Right renal pelvis (tissue), 4 donors: ENCODE measurements around the gene CFAP119. TPM values are rescaled to one million over a fixed set of nuclear protein-coding genes. Genes with fewer than 3 reads are reported as not detected.

Experiments
- DNase-seq, 4 donors: peaks; one replicate each; pipeline ENCODE4 v3.0.0-alpha.2; 2013; ENCODE audit warnings: low read depth in 4 of 4, low spot score in 3 of 4, missing footprints in 1 of 4
- polyA plus RNA-seq, 4 donors: library from polyadenylated mRNA; unstranded; fragments of 120-200 nt; gene quantifications; one replicate each; pipeline ENCODE4 v1.2.1, GENCODE V29; 2013; ENCODE audit not compliant: insufficient read length in 4 of 4

Gene CFAP119
- polyA plus RNA-seq, 4 donors: 7.5 to 12.7 (median 7.7) TPM

- DNase-seq: no peak
Observed at GRCh38 chr16:30715750-30716445, 46.0 kb downstream of the CFAP119 start.

DNA sequence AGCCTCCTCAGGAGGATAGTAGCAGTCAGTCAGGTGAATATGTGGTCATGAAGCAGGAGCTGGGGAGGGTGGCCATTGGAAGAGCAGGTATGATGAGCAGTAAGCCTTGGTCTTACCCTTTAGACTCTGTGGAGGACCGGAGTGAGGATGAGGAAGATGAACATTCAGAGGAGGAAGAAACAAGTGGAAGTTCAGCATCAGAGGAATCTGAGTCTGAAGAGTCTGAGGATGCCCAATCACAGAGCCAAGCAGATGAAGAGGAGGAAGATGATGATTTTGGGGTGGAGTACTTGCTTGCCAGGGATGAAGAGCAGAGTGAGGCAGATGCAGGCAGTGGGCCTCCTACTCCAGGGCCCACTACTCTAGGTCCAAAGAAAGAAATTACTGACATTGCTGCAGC is 50.1 kb downstream of the CFAP119 start:
- no peak for DNase-seq

DNA sequence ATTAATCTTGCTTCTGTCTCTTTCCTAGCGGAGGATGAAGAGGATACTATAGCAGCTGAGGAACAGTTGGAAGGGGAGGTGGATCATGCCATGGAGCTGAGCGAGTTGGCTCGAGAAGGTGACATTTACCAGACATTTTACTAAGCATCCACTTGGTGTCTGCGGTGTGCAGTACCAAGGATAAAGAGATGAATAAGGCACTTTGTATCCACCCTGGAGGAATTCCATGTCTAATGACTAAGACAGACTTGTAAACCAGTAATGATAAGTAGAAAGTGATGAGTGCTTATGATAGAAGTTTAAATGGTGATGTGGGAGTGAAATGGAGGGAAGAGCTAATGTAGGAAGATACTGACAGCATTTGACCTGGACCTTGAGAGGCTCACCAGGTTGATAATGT is 50.9 kb downstream of the CFAP119 start:
- DNase-seq: no peak

Other genes with a start within 250 kb of the CFAP119 start
- gene ZNF768, start 235.5 kb downstream of the CFAP119 start, polyA plus RNA-seq: 10 to 100 TPM; 52.6 to 71.0 (median 54.3) TPM
- 10 to 100 TPM; 10.1 to 11.8 (median 11.1) TPM for gene ZNF747, start 227.2 kb downstream of the CFAP119 start, polyA plus RNA-seq
- 10 to 100 TPM; 11.3 to 14.8 (median 11.4) TPM for gene ZNF764, start 203.7 kb downstream of the CFAP119 start, polyA plus RNA-seq
- gene ZNF688, start 190.3 kb downstream of the CFAP119 start, polyA plus RNA-seq: 10 to 100 TPM; 10.4 to 14.4 (median 12.7) TPM
- 10 to 100 TPM; 17.8 to 21.7 (median 20.8) TPM for gene ZNF785, start 176.4 kb downstream of the CFAP119 start, polyA plus RNA-seq
- 10 to 100 TPM; 13.6 to 16.2 (median 15.0) TPM for gene ZNF689, start 151.7 kb downstream of the CFAP119 start, polyA plus RNA-seq
- gene PRR14, start 111.1 kb downstream of the CFAP119 start, polyA plus RNA-seq: 10 to 100 TPM; 39.8 to 50.0 (median 47.3) TPM
- gene FBRS, start 103.6 kb downstream of the CFAP119 start, polyA plus RNA-seq: 10 to 100 TPM; 52.0 to 70.5 (median 55.3) TPM
- gene SRCAP, start 62.9 kb downstream of the CFAP119 start, polyA plus RNA-seq: 10 to 100 TPM; 32.7 to 40.5 (median 35.9) TPM
- 10 to 100 TPM; 24.9 to 32.7 (median 29.5) TPM for gene PHKG2, start 13.6 kb downstream of the CFAP119 start, polyA plus RNA-seq
- 100 to 1,000 TPM; 123 to 134 (median 130) TPM for gene RNF40, start 260 bp upstream of the CFAP119 start, polyA plus RNA-seq
- gene ZNF629, start 25.1 kb upstream of the CFAP119 start, polyA plus RNA-seq: 10 to 100 TPM; 27.2 to 28.7 (median 27.8) TPM
- 10 to 100 TPM; 39.5 to 50.6 (median 42.1) TPM for gene BCL7C, start 132.0 kb upstream of the CFAP119 start, polyA plus RNA-seq
- gene CTF1, start 134.6 kb upstream of the CFAP119 start, polyA plus RNA-seq: 1 to 10 TPM; 6.6 to 7.5 (median 7.3) TPM
- gene FBXL19, start 161.5 kb upstream of the CFAP119 start, polyA plus RNA-seq: 10 to 100 TPM; 18.4 to 33.3 (median 23.6) TPM
- 10 to 100 TPM; 18.9 to 24.1 (median 20.3) TPM for gene ORAI3, start 187.0 kb upstream of the CFAP119 start, polyA plus RNA-seq
- 10 to 100 TPM; 15.9 to 19.2 (median 16.4) TPM for gene SETD1A, start 195.7 kb upstream of the CFAP119 start, polyA plus RNA-seq
- 10 to 100 TPM in 1 of 4 donors, 1 to 10 TPM in 3; 9.4 to 10.1 (median 9.7) TPM for gene HSD3B7, start 223.1 kb upstream of the CFAP119 start, polyA plus RNA-seq
- 1 to 10 TPM in 3 of 4 donors, under 1 TPM in 1; 0.73 to 2.1 (median 1.2) TPM for gene STX1B, start 248.6 kb upstream of the CFAP119 start, polyA plus RNA-seq